BLaER1 treated with 17β-estradiol and CSF1 and Interleukin-3, amounts not matched to agents 10 nM and 100 nM (cell line): ENCODE results near the gene EVA1B.
A peak's percentile ranks its signal among the peaks of the same experiment; 100 is the strongest.

Experiments used
- H3K27ac ChIP-seq, 11 experiments: shearing (Covaris generic); formaldehyde crosslinking; 2 replicates each; pipeline ENCODE4 v1.8.1; 2022
- H3K27me3 ChIP-seq, 11 experiments: shearing (Covaris generic); formaldehyde crosslinking; 2 replicates each; pipeline ENCODE4 v1.8.1; 2022
- H3K36me3 ChIP-seq, 11 experiments: shearing (Covaris generic); formaldehyde crosslinking; 2 replicates each; pipeline ENCODE4 v1.8.1; 2022
- H3K4me1 ChIP-seq, 10 experiments: shearing (Covaris generic); formaldehyde crosslinking; 2 replicates each; pipeline ENCODE4 v1.8.1; 2022
- H3K4me2 ChIP-seq, 11 experiments: shearing (Covaris generic); formaldehyde crosslinking; 2 replicates each; pipeline ENCODE4 v1.8.1; 2022
- H3K4me3 ChIP-seq, 10 experiments: shearing (Covaris generic); formaldehyde crosslinking; 2 replicates each; pipeline ENCODE4 v1.8.1; 2022
- H3K9ac ChIP-seq, 11 experiments: shearing (Covaris generic); formaldehyde crosslinking; 2 replicates each; pipeline ENCODE4 v1.8.1; 2022
- H3K9me3 ChIP-seq, 11 experiments: shearing (Covaris generic); formaldehyde crosslinking; replicated peaks in 1 of 11; 2 replicates each; pipeline ENCODE4 v1.8.1; 2022
- H4K20me1 ChIP-seq, 11 experiments: shearing (Covaris generic); formaldehyde crosslinking; 2 replicates each; pipeline ENCODE4 v1.8.1; 2022
- Cebpa-rat ChIP-seq, 11 experiments: shearing (Covaris generic); IDR thresholded peaks; 2 replicates each; pipeline ENCODE4 v1.8.1; 2022

The EVA1B gene

GRCh38 chr1:36279110-36279788 lies 44.2 kb downstream of the EVA1B start:
- Histone ChIP-seq H3K9ac (no peak overlapping the region), H4K20me1 (peaks cover 44 to 94% (median 89%) of the 10 kb centered on the region in 11 experiments; a peak in 21 of 22 replicates)

GRCh38 chr1:36276688-36277087 lies 46.8 kb downstream of the EVA1B start:
- Histone ChIP-seq H3K4me1 (no peaks in the 10 kb centered on the region; a peak in 2 of 20 replicates), H3K9ac (no peak overlapping the region), H3K27me3 (no peaks in the 10 kb centered on the region), H3K4me2 (no peak overlapping the region), H3K9me3 (no peaks in the 10 kb centered on the region), H3K4me3 (no peak overlapping the region), H3K36me3 (peaks cover 52 to 94% (median 70%) of the 10 kb centered on the region in 11 experiments), H3K27ac (no peak overlapping the region), H4K20me1 (peaks cover 34 to 95% (median 91%) of the 10 kb centered on the region in 11 experiments; a peak in 21 of 22 replicates)
- TF ChIP-seq Cebpa-rat (IDR thresholded peaks at IDR 0.05), result no peak

More at GRCh38 chr1:36279110-36279788, 44.2 kb downstream of the EVA1B start:
- H3K9me3 ChIP-seq, result no peaks in the 10 kb centered on the region
- H3K4me1 ChIP-seq, result no peaks in the 10 kb centered on the region; a peak in 2 of 20 replicates
- H3K4me2 ChIP-seq, result no peak overlapping the region
- H3K27ac ChIP-seq, result 0 out of 22 replicates have a peak overlapping the region, but pooled peaks of 1 of the 11 experiments have one; percentile 4
- H3K27me3 ChIP-seq, result no peaks in the 10 kb centered on the region
- no peak overlapping the region for H3K4me3 ChIP-seq
- peaks cover 52 to 94% (median 70%) of the 10 kb centered on the region in 11 experiments for H3K36me3 ChIP-seq
- TF ChIP-seq Cebpa-rat (IDR thresholded peaks at IDR 0.05), result no peak

- Histone ChIP-seq H3K9ac (no peak overlapping the region), H3K9me3 (no peaks in the 10 kb centered on the region), H3K36me3 (peaks cover 60 to 94% (median 73%) of the 10 kb centered on the region in 11 experiments), H3K27me3 (no peaks in the 10 kb centered on the region), H3K4me3 (no peak overlapping the region), H3K4me1 (no peaks in the 10 kb centered on the region; a peak in 2 of 20 replicates), H3K27ac (no peak overlapping the region), H4K20me1 (peaks cover 38 to 95% (median 91%) of the 10 kb centered on the region in 11 experiments), H3K4me2 (no peak overlapping the region)
- TF ChIP-seq Cebpa-rat (IDR thresholded peaks at IDR 0.05), result no peak
These were observed 49.2 kb downstream of the EVA1B start for GRCh38 chr1:36274201-36274600.

- Histone ChIP-seq H3K27me3 (no peaks in the 10 kb centered on the region), H3K9ac (no peak overlapping the region), H4K20me1 (peaks cover 39 to 95% (median 91%) of the 10 kb centered on the region in 11 experiments), H3K4me3 (no peak overlapping the region), H3K27ac (no peak overlapping the region; a peak in 1 of 22 replicates), H3K9me3 (no peaks in the 10 kb centered on the region), H3K36me3 (peaks cover 72 to 97% (median 78%) of the 10 kb centered on the region in 11 experiments), H3K4me1 (no peaks in the 10 kb centered on the region; a peak in 1 of 20 replicates), H3K4me2 (no peak overlapping the region)
- TF ChIP-seq Cebpa-rat (IDR thresholded peaks at IDR 0.05), result no peak
These were observed 50.4 kb downstream of the EVA1B start for GRCh38 chr1:36273024-36273423.
